PC-9 (cell line): Measurements from ENCODE around the gene LEMD3. TPM values are rescaled to one million over a fixed set of nuclear protein-coding genes. Genes with fewer than 3 reads are reported as not detected.

Source experiments
- BruUV-seq: library from RNA; stranded (reverse); fragments of 400-500 nt; replicated peaks from 2 replicates; lab custom pipeline; 2021; lab: Mats Ljungman, UMichigan
- CTCF ChIA-PET: fragments of 300-600 bp; sonication (Branson Sonifier 250); formaldehyde crosslinking; loops from one replicate; lab custom pipeline; 2022; ENCODE audit warnings: antibody characterized with exemption; lab: Charles Lee
- POLR2A ChIA-PET: fragments of 300-600 bp; sonication (Branson Sonifier 250); formaldehyde crosslinking; loops from one replicate; lab custom pipeline; 2022; ENCODE audit warnings: antibody characterized with exemption; ENCODE audit not compliant: unreplicated experiment; lab: Charles Lee
- DNase-seq, 2 experiments: peaks; one replicate each; pipeline versions ENCODE4 v3.0.0 to v3.0.0-alpha.2; 2015 to 2022; ENCODE audit warnings: mixed read lengths in 1 of 2
- H2AFZ ChIP-seq: fragments of 200-600 bp; sonication (generic); 2 replicates; pipeline ENCODE4 v1.8.1; 2017; ENCODE audit warnings: antibody characterized with exemption
- H3F3A ChIP-seq: fragments of 200-600 bp; sonication (generic); 2 replicates; pipeline ENCODE4 v1.8.1; 2017; ENCODE audit warnings: antibody characterized with exemption, mild to moderate bottlenecking, low read depth; ENCODE audit not compliant: insufficient read depth
- H3K27ac ChIP-seq: fragments of 200-600 bp; sonication (generic); 2 replicates; pipeline ENCODE4 v1.6.1; 2016; ENCODE audit warnings: mixed run types
- H3K27me3 ChIP-seq: fragments of 200-600 bp; sonication (generic); 2 replicates; pipeline ENCODE4 v1.6.1; 2016; ENCODE audit warnings: low read depth, mixed run types; ENCODE audit not compliant: insufficient read depth
- H3K36me3 ChIP-seq: fragments of 200-600 bp; sonication (generic); 2 replicates; pipeline ENCODE4 v1.6.1; 2016; ENCODE audit warnings: low read depth, mixed run types
- H3K4me1 ChIP-seq: fragments of 200-600 bp; sonication (generic); replicated peaks from 2 replicates; pipeline ENCODE4 v1.6.1; 2016; ENCODE audit warnings: mixed run types; ENCODE audit not compliant: insufficient read depth
- H3K4me2 ChIP-seq: fragments of 200-600 bp; sonication (generic); 2 replicates; pipeline ENCODE4 v1.6.1; 2017; ENCODE audit warnings: mixed run types
- H3K4me3 ChIP-seq: fragments of 200-600 bp; sonication (generic); 2 replicates; pipeline ENCODE4 v1.6.1; 2016; ENCODE audit warnings: mixed run types
- H3K79me2 ChIP-seq: fragments of 200-600 bp; sonication (generic); 2 replicates; pipeline ENCODE4 v1.6.1; 2017; ENCODE audit warnings: low read depth, mixed run types
- H3K9me2 ChIP-seq: fragments of 200-600 bp; sonication (generic); 2 replicates; pipeline ENCODE4 v1.8.1; 2017; ENCODE audit warnings: mild to moderate bottlenecking; ENCODE audit not compliant: insufficient read depth
- H3K9me3 ChIP-seq: fragments of 200-600 bp; sonication (generic); 2 replicates; pipeline ENCODE4 v1.8.1; 2016; ENCODE audit warnings: low read depth; ENCODE audit not compliant: insufficient read depth
- H4K20me1 ChIP-seq: fragments of 200-600 bp; sonication (generic); 2 replicates; pipeline ENCODE4 v1.8.1; 2017; ENCODE audit not compliant: insufficient read depth
- EZH2 ChIP-seq: fragments of 200-600 bp; sonication (generic); IDR thresholded peaks from 2 replicates; pipeline ENCODE4 v1.8.0; 2017; ENCODE audit warnings: antibody characterized with exemption, low read depth
- intact Hi-C: fragments of 100-400 bp; cut with micrococcal nuclease; formaldehyde crosslinking; loops from one replicate; pipeline ENCODE4 v1.10.0; 2022; ENCODE audit not compliant: unreplicated experiment
- total RNA-seq: library from RNA; stranded (reverse); gene quantifications from 2 replicates; pipeline ENCODE4 v1.2.3, GENCODE V29; 2021
- TF ChIP-seq, protein P1 (sequence below): fragments of 200-600 bp; sonication (generic); conservative IDR thresholded peaks from 2 replicates; pipeline ENCODE4 v1.6.1; 2017; ENCODE audit warnings: mixed run types, antibody characterized with exemption, mild to moderate bottlenecking, moderate library complexity

LEMD3 gene
- total RNA-seq, 1 experiment from 2014 or later = 24.4 TPM

DNA sequence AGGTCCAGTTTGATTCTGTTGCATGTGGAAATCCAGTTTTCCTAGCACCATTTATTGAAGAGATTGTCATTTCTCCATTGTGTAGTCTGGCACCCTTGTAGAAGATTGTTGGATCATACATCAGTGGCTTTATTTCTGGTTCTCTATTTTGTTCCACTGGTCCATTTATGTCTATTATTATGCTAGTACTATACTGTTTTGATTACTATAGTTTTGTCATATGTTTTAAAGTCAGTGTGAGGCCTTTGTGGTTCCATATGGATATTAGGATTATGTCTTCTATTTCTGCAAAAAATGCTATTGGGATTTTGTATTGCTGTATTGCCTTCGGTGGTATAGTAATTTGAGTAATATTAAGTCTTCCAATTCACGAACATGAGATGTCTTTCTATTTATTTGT lies 51.4 kb downstream of the LEMD3 start:
- Histone ChIP-seq H3K27ac (no peak overlapping the region), H4K20me1 (no peaks in the 10 kb centered on the region), H3F3A (no peaks in the 10 kb centered on the region; the same call in 1 of the 2 replicates), H3K9me2 (no peaks in the 10 kb centered on the region), H3K4me2 (no peak overlapping the region), H3K36me3 (peaks cover 39% of the 10 kb centered on the region), H3K4me1 (no peaks in the 10 kb centered on the region), H3K4me3 (no peak overlapping the region), H3K9me3 (peaks cover 9% of the 10 kb centered on the region; the same call in 1 of the 2 replicates), H3K27me3 (no peaks in the 10 kb centered on the region), H2AFZ (no peak overlapping the region), H3K79me2 (no peaks in the 10 kb centered on the region)
- ChIA-PET POLR2A (interaction anchor here (0.6 kb wide), 1 partner anchor 11 kb away, joined by 15 read pairs; no protein-coding TSS in a partner anchor), CTCF (no interaction called here)
- no peak for TF ChIP-seq EZH2
- TF ChIP-seq, protein P1, sequence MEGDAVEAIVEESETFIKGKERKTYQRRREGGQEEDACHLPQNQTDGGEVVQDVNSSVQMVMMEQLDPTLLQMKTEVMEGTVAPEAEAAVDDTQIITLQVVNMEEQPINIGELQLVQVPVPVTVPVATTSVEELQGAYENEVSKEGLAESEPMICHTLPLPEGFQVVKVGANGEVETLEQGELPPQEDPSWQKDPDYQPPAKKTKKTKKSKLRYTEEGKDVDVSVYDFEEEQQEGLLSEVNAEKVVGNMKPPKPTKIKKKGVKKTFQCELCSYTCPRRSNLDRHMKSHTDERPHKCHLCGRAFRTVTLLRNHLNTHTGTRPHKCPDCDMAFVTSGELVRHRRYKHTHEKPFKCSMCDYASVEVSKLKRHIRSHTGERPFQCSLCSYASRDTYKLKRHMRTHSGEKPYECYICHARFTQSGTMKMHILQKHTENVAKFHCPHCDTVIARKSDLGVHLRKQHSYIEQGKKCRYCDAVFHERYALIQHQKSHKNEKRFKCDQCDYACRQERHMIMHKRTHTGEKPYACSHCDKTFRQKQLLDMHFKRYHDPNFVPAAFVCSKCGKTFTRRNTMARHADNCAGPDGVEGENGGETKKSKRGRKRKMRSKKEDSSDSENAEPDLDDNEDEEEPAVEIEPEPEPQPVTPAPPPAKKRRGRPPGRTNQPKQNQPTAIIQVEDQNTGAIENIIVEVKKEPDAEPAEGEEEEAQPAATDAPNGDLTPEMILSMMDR = no peak
- no TSS peak for BruUV-seq
- DNase-seq = no peak
- intact Hi-C loops = no loop called here

DNA sequence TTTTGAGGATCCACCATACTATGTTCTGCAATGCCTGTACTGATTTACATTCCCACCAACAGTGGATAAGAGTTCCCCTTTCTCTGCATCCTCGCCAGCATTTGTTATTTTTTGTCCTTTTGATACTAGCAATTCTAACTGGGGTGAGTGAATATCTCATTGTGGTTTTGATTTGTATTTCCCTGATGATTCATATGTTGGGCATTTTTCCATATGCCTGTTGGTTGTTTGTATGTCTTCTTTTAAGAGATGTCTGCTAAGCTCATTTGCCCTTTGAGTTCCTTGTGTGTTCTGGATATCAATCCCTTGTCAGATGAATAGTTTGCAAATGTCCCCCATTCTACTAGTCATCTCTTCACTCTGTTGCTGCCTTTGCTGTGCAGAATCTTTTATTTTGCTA lies 60.1 kb downstream of the LEMD3 start:
- BruUV-seq = no TSS peak
- no peak overlapping the region for H3K27ac ChIP-seq
- no peaks in the 10 kb centered on the region for H3K27me3 ChIP-seq
- H3K9me3 ChIP-seq = peaks cover 8% of the 10 kb centered on the region; the same call in 1 of the 2 replicates
- intact Hi-C loops = loop anchor here (5.0 kb wide), 1 partner anchor 432 kb away; no protein-coding TSS in a partner anchor
- TF ChIP-seq EZH2 = no peak
- TF ChIP-seq, protein P1 = no peak
- H3K79me2 ChIP-seq = peaks cover 18% of the 10 kb centered on the region
- no peak overlapping the region for H2AFZ ChIP-seq
- ChIA-PET POLR2A (no interaction called here), CTCF (no interaction called here)
- H3K9me2 ChIP-seq = no peaks in the 10 kb centered on the region
- H3K4me1 ChIP-seq = peaks cover 6% of the 10 kb centered on the region; the same call in 1 of the 2 replicates
- no peak overlapping the region for H3K4me2 ChIP-seq
- peaks cover 8% of the 10 kb centered on the region; the same call in 1 of the 2 replicates for H3F3A ChIP-seq
- peaks cover 6% of the 10 kb centered on the region for H4K20me1 ChIP-seq
- DNase-seq = peak in 1 of 2 experiments; percentile 42
- no peak overlapping the region for H3K4me3 ChIP-seq
- H3K36me3 ChIP-seq = 0 out of 2 replicates have a peak, but pooled peaks cover 9% of the 10 kb centered on the region

DNA sequence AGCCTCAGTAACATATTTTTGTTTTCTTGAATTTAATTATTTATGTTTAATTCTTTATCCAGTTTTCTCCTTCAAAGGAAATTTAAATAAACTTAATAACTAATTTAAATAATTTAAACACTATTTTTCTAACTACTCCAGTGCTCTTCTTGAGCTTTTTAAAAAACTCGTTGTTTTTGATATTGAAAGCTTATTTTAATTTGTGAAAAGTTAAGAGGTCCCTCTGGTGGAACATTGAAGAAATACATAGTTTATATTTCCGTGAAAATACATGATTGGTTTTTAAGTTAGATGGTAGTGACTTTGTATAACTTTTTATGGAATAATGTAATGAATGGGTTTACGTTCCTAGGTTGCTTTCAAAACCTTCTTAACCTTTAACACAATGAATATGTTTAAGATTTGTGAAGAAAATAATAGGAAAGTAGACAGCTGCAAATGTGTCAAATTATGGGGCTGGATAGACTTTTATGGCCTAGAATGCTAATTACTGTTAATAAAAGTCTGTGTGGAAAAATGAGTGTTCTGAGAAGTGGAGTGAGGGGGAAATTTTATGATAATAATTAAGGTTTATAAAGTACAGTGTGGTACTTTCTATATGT lies 63.2 kb downstream of the LEMD3 start:
- DNase-seq = no peak

More for the DNA sequence above, 63.2 kb downstream of the LEMD3 start:
- intact Hi-C loops = loop anchor here (2.0 kb wide), 1 partner anchor 342 kb away; no protein-coding TSS in a partner anchor
- ChIA-PET POLR2A (interaction anchor here (0.6 to 0.7 kb wide), 2 partner anchors 234 to 506 kb away, joined by 5 to 7 read pairs; no protein-coding TSS in a partner anchor), CTCF (interaction anchor here (0.6 to 1.2 kb wide), 6 partner anchors 24 to 439 kb away, joined by 3 to 5 read pairs (median 3); partner anchors contain the start of gene LEMD3)
- Histone ChIP-seq H3K27ac (no peak overlapping the region), H2AFZ (no peak overlapping the region), H3K4me2 (no peak overlapping the region), H3K79me2 (peaks cover 19% of the 10 kb centered on the region), H3K27me3 (no peaks in the 10 kb centered on the region), H3K4me3 (no peak overlapping the region), H3K36me3 (0 out of 2 replicates have a peak, but pooled peaks cover 8% of the 10 kb centered on the region), H3K9me2 (no peaks in the 10 kb centered on the region), H4K20me1 (peaks cover 9% of the 10 kb centered on the region), H3K4me1 (peaks cover 6% of the 10 kb centered on the region; the same call in 1 of the 2 replicates), H3K9me3 (peaks cover 8% of the 10 kb centered on the region; the same call in 1 of the 2 replicates), H3F3A (peaks cover 14% of the 10 kb centered on the region; the same call in 1 of the 2 replicates)
- TF ChIP-seq, protein P1 = peak; percentile 63
- no peak for TF ChIP-seq EZH2
- no TSS peak for BruUV-seq
